Common myeloid progenitor, CD34-positive (primary cell): ENCODE results near the gene APOA4.

Source experiments
- CTCF ChIA-PET: fragments of 350-600 bp; sonication (Branson Sonifier 250); formaldehyde crosslinking; loops from one replicate; lab custom pipeline; 2021; ENCODE audit warnings: antibody characterized with exemption; lab: Charles Lee
- POLR2A ChIA-PET: fragments of 350-600 bp; sonication (Branson Sonifier 250); formaldehyde crosslinking; loops from one replicate; lab custom pipeline; 2021; ENCODE audit warnings: antibody characterized with exemption; lab: Charles Lee
- DNase-seq, 3 donors: peaks; one replicate each; pipeline versions ENCODE4 v3.0.0 to v3.0.0-alpha.2; 2013
- H3K27ac ChIP-seq, 2 experiments: 1 replicate in 1 of 2; 2 replicates in 1 of 2; pipeline ENCODE4 v1.7.0; 2013; ENCODE audit warnings: inconsistent platforms in 2 of 2, low read length in 2 of 2, mild to moderate bottlenecking in 2 of 2, low read depth in 1 of 2, moderate library complexity in 1 of 2; ENCODE audit not compliant: severe bottlenecking in 2 of 2, insufficient read depth in 1 of 2, poor library complexity in 1 of 2
- H3K27me3 ChIP-seq, 5 experiments: replicated peaks in 2 of 5; 1 replicate in 3 of 5; 2 replicates in 2 of 5; pipeline versions ENCODE4 v1.6.1 to v1.7.0; 2013; ENCODE audit warnings: low read length in 4 of 5, mild to moderate bottlenecking in 2 of 5, moderate library complexity in 2 of 5, inconsistent platforms in 1 of 5; ENCODE audit not compliant: insufficient read depth in 5 of 5, control insufficient read depth in 4 of 5
- H3K36me3 ChIP-seq, 4 experiments: 1 replicate in 2 of 4; 2 replicates in 2 of 4; pipeline versions ENCODE4 v1.6.1 to v1.7.0; 2013; ENCODE audit warnings: low read length in 3 of 4, control low read depth in 1 of 4, mild to moderate bottlenecking in 1 of 4; ENCODE audit not compliant: control insufficient read depth in 4 of 4, insufficient read depth in 4 of 4
- H3K4me1 ChIP-seq, 4 experiments: 1 replicate in 3 of 4; 2 replicates in 1 of 4; pipeline versions ENCODE4 v1.6.1 to v1.7.1; 2013; ENCODE audit warnings: low read length in 3 of 4, mild to moderate bottlenecking in 3 of 4, control low read depth in 1 of 4, inconsistent platforms in 1 of 4, moderate library complexity in 1 of 4; ENCODE audit not compliant: control insufficient read depth in 4 of 4, insufficient read depth in 4 of 4; ENCODE audit errors: control extremely low read depth in 1 of 4
- H3K4me3 ChIP-seq, 7 experiments: 1 replicate in 4 of 7; 2 replicates in 3 of 7; pipeline versions ENCODE4 v1.5.1 to v1.7.0; 2013; ENCODE audit warnings: mild to moderate bottlenecking in 7 of 7, low read length in 6 of 7, moderate library complexity in 6 of 7, inconsistent platforms in 2 of 7, low read depth in 2 of 7, control low read depth in 1 of 7; ENCODE audit not compliant: insufficient read depth in 4 of 7, control insufficient read depth in 1 of 7; ENCODE audit errors: extremely low read depth in 1 of 7
- H3K9me3 ChIP-seq, 5 experiments: 1 replicate in 4 of 5; 2 replicates in 1 of 5; pipeline versions ENCODE4 v1.6.1 to v1.7.1; 2013; ENCODE audit warnings: low read length in 4 of 5, mild to moderate bottlenecking in 2 of 5, inconsistent platforms in 1 of 5, low read depth in 1 of 5, moderate library complexity in 1 of 5; ENCODE audit not compliant: control insufficient read depth in 4 of 5, insufficient read depth in 2 of 5; ENCODE audit errors: control extremely low read depth in 1 of 5
- WGBS: methylation state at CpG from one replicate; pipeline ENCODE4 v1.1.5; 2013; ENCODE audit not compliant: insufficient coverage; 5-methylcytosine and 5-hydroxymethylcytosine counted together

APOA4 gene

GRCh38 chr11:116777056-116777455 is 46.0 kb downstream of the APOA4 start:
- H3K4me1 ChIP-seq: peaks cover 6 to 19% (median 14%) of the 10 kb centered on the region in 4 experiments
- peaks cover 9 to 59% (median 40%) of the 10 kb centered on the region in 4 experiments for H3K36me3 ChIP-seq
- WGBS: 89% methylated on average over 5 of the region's 7 CpGs
- ChIA-PET CTCF (interaction anchor here (1.9 to 2.0 kb wide), 2 partner anchors 9 to 13 kb away, joined by 7 to 10 read pairs; partner anchors contain the start of gene APOA5), POLR2A (no interaction called here)
- H3K4me3 ChIP-seq: no peak overlapping the region
- H3K9me3 ChIP-seq: no peaks in the 10 kb centered on the region
- no peak for DNase-seq
- no peaks in the 10 kb centered on the region for H3K27me3 ChIP-seq
- no peak overlapping the region for H3K27ac ChIP-seq

DNA sequence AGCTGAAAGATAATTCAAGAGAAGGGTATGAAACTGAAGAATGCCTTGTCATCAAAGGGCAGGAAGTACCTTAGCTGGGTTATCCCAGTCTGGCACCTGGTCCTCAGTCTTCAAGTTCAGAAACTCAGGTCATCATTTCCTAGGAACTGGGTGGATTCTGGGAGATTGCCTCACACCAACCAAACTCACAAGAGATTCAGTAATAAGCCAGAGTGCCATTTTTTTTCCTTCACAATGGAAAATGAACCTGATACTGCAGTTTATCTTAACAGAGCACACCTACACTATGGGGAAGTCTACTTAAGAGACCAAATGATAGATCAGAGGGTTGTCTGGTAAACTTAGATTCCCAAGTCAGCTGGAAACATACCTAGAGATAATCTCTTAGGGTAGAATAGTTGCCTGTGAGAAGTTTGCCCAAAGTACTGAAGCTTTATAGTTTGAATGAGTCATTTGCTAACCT is 46.6 kb downstream of the APOA4 start:
- Histone ChIP-seq H3K9me3 (no peaks in the 10 kb centered on the region), H3K4me1 (peaks cover 11 to 24% (median 19%) of the 10 kb centered on the region in 4 experiments), H3K27me3 (no peaks in the 10 kb centered on the region), H3K4me3 (no peak overlapping the region), H3K27ac (no peak overlapping the region), H3K36me3 (peaks cover 9 to 57% (median 38%) of the 10 kb centered on the region in 4 experiments)
- CTCF ChIA-PET: interaction anchor here (1.3 to 2.0 kb wide), 3 partner anchors 10 to 14 kb away, joined by 3 to 10 read pairs (median 7); partner anchors contain the start of genes APOA5 and ZPR1
- POLR2A ChIA-PET: no interaction called here
- no peak for DNase-seq

DNA sequence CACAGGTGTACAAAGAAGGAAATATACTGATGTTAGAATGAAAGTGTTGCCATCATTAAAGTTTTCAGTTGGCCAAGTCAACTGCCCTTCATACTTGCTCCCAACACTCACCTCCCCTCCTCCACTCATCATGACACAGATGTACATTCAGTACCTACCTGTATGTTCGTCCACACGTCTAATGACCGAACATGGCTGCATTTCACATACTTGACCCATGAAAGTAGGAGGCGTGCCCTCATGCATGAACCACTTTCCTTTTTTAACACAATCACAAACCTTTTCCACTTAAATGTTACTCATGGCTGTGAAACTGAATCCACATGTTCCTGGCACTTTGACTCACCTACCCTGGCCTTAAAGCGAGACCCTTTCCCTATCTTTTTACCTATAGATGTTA is 47.1 kb downstream of the APOA4 start:
- WGBS: 97% methylated on average over 4 of the region's 5 CpGs
- Histone ChIP-seq H3K36me3 (peaks cover 6 to 51% (median 35%) of the 10 kb centered on the region in 4 experiments), H3K9me3 (no peaks in the 10 kb centered on the region), H3K4me1 (peaks cover 14 to 29% (median 24%) of the 10 kb centered on the region in 4 experiments), H3K27me3 (no peaks in the 10 kb centered on the region), H3K27ac (no peak overlapping the region), H3K4me3 (no peak overlapping the region)
- DNase-seq: no peak
- ChIA-PET POLR2A (no interaction called here), CTCF (interaction anchor here (1.3 to 2.0 kb wide), 3 partner anchors 10 to 15 kb away, joined by 3 to 10 read pairs (median 7); partner anchors contain the start of genes APOA5 and ZPR1)

DNA sequence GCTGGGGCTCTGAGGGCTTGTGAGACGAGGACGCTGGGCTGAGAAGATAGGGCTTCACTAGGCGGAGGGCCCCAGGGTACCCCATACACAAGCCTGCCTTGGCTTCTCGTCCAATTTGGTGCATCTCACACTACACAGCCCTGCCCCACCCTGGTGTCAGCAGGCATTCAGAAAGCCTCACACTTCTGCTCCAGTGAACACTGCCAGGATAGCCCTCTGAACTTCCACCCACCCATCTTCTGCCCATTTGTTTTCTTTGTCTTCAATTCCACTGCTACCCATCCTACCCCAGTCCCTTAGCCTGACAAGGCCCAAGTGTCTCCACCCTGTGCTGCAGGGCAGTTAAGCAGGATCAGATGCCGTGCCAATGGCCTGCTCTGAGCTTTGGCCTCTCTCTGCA is 48.4 kb downstream of the APOA4 start:
- H3K4me1 ChIP-seq: peaks cover 14 to 33% (median 24%) of the 10 kb centered on the region in 4 experiments
- ChIA-PET CTCF (interaction anchor here (1.2 to 3.1 kb wide), 2 partner anchors 12 to 13 kb away, joined by 3 to 7 read pairs; partner anchors contain the start of gene ZPR1), POLR2A (interaction anchor here (0.7 kb wide), 1 partner anchor 809 kb away, joined by 3 read pairs; no protein-coding TSS in a partner anchor)
- WGBS: 95% methylated on average over 4 of the region's 5 CpGs
- H3K9me3 ChIP-seq: no peaks in the 10 kb centered on the region
- H3K36me3 ChIP-seq: peaks cover 6 to 41% (median 26%) of the 10 kb centered on the region in 4 experiments
- no peaks in the 10 kb centered on the region for H3K27me3 ChIP-seq
- no peak overlapping the region for H3K27ac ChIP-seq
- H3K4me3 ChIP-seq: no peak overlapping the region
- DNase-seq: no peak

- peaks cover 14 to 33% (median 24%) of the 10 kb centered on the region in 4 experiments for H3K4me1 ChIP-seq
- peak overlapping the region; percentile 55 to 75 for H3K27ac ChIP-seq
- no peaks in the 10 kb centered on the region for H3K9me3 ChIP-seq
- CTCF ChIA-PET: interaction anchor here (2.1 to 3.1 kb wide), 2 partner anchors 9 to 14 kb away, joined by 4 to 7 read pairs; partner anchors contain the start of gene ZPR1
- peak overlapping the region; percentile 73 to 98 (median 92) for H3K4me3 ChIP-seq
- WGBS: 2% methylated on average over 10 of the region's 25 CpGs
- DNase-seq: peak in 2 of 3 donors; percentile 25 to 51
- no peaks in the 10 kb centered on the region for H3K27me3 ChIP-seq
- POLR2A ChIA-PET: interaction anchor here (2.0 kb wide), 1 partner anchor 14 kb away, joined by 6 read pairs; the partner anchor contains the start of gene ZPR1
- peaks cover 10 to 38% (median 21%) of the 10 kb centered on the region in 4 experiments for H3K36me3 ChIP-seq
These were observed 49.7 kb downstream of the APOA4 start for GRCh38 chr11:116773203-116774097.

- Histone ChIP-seq H3K27ac (peak within 1 kb of the TSS; percentile 85 to 93), H3K27me3 (no peaks in the 10 kb centered on the region), H3K36me3 (peaks cover 7 to 29% (median 16%) of the 10 kb centered on the region in 4 experiments), H3K4me3 (peak within 1 kb of the TSS; percentile 73 to 98 (median 92)), H3K9me3 (no peaks in the 10 kb centered on the region), H3K4me1 (peaks cover 14 to 33% (median 24%) of the 10 kb centered on the region in 4 experiments)
- WGBS: 0% methylated on average over 58 of the region's 73 CpGs
- CTCF ChIA-PET: interaction anchor here (2.1 to 3.1 kb wide), 3 partner anchors 8 to 17 kb away, joined by 4 to 7 read pairs (median 7); partner anchors contain the start of gene ZPR1
- POLR2A ChIA-PET: interaction anchor here (2.0 kb wide), 1 partner anchor 15 kb away, joined by 6 read pairs; the partner anchor contains the start of gene ZPR1
- DNase-seq: peak; percentile 87 to 93 (median 93)
These were observed 50.5 kb downstream of the APOA4 start, which contains the start of gene BUD13 for GRCh38 chr11:116772443-116773202. TSS of gene BUD13 (minus strand) at chr11:116772987. CDS start at chr11:116772964, 23 bp downstream.
